DMS153 treated with DMSO at 0.1 percent for 48 hours (cell line): ENCODE data around the gene BCKDHB.

Experiments
- DNase-seq: peaks from one replicate; lab custom pipeline; 2025; ENCODE audit not compliant: unreplicated experiment; lab: John Stamatoyannopoulos, UW

The BCKDHB gene

DNA sequence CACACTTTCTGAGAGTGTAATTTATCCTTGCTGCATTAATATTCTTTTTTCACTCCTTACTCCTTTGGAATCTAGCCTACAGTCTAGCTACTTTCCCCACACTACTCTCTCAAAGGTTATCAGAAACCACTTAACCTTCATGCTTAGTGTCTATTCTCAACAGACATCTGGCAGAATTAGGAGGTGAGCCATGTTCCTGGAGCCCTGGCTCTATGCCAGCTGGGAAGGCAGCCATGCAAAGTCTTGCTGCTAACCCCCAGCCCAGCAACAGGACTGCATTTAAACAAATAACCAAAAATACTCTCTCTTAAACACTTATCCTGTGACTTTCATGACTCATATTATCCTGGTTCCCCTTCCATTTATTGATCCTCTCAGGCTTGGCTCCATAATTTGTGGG lies 260.2 kb downstream of the BCKDHB start:
- DNase-seq: peak; percentile 21

DNA sequence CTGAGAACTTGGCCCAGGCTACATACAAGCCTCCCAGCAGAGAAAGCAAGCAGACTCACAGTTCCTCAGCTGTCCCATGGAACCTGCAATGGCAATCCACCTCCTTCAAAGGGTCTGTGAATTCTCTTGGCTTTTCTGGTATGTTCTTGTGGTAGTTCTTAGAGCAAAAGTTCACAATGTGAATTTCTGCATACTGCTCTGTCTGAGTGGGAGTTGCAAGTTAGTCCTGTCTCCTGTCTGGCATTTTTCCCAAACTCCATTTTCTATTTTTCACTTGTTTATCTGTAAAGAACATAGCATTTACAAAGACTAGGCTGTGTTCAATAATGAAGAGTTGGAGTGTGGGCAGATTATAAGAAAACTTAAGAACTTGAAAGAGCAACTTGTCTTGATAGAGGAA lies 269.9 kb downstream of the BCKDHB start:
- no peak for DNase-seq

DNA sequence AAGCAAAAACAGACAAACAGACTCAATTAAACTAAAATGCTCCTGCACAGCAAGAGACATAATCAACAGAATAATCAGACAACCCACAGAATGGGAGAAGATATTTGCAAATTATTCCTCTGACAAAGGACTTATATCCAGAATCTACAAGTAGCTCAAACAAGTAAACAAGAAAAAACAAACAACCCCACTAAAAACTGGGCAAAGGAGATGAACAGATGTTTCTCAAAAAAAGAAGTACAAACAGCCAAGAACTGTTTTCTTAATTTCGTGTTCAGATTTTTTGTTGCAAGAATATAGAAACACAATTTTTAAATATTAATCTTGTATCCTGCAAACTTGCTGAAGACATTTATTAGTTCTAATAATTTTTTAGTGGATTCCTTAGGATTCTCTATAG lies 274.1 kb downstream of the BCKDHB start:
- no peak for DNase-seq

DNA sequence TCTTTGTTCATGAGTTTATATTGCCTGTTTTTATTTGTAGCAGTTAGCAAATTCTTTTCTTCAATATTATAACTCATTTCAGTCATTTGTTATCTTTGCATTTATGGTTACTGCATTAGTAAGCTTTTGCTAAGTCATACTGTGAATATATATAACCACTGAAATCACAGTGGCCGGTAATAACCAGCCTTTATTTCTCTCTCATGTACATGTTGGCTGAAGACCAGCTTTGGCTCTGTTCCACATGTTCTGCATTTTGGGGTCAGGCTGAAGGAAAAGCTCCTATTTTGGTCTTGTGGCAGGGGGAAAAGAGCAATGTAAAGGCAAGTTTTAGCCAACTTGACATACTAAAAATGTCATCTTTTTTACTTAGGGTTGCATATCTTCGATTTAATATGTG lies 276.3 kb downstream of the BCKDHB start:
- no peak for DNase-seq

DNA sequence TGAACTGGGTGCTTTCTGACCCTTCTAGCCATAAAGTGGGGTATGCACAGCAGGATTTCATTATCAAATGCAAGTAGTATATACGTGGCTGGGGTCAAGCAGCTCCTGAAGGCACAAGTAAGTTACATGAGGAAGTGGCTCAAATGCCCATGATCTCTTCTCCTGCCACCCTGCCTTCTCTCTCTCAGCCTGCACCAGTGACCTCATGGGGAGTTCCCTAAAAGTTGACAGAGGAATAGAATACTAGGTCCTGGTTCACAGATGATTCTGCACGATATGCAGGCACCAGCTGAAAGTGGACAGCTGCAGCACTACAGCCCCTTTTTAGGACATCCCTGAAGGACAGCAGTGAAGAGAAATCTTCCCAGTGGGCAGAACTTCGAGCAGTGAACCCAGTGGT lies 282.0 kb downstream of the BCKDHB start:
- no peak for DNase-seq
